HG02970 (cell line): ENCODE measurements around the gene FAM107B.

ENCODE experiments used
- ATAC-seq: cut with Tn5 transposase; IDR thresholded peaks from one replicate; pipeline ENCODE4 v1.9.1; 2021; ENCODE audit warnings: mild to moderate bottlenecking, moderate library complexity, moderate number of reproducible peaks; ENCODE audit not compliant: unreplicated experiment, low FRiP score

The FAM107B gene

GRCh38 chr10:14523286-14523685 lies 251.4 kb downstream of the FAM107B start:
- no peak for ATAC-seq

DNA sequence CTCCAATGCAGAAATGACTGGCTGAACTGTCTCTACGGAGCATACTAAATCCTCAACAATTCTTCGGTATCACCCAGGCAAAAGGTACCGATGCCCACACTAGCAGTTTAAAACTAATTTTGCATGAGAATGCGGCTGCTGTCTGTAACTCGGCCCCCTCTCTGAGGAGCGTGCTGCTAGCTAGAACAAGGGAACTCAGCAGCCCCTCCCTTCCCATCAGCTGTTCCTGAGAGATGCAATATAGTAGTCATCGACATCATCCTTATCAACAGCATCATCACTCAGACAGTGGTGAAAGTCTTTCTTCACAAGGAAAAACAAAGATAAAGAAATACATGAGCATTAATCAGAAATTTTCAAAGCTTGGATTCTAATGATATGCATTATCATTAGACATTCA lies 254.9 kb downstream of the FAM107B start:
- ATAC-seq, result no peak

DNA sequence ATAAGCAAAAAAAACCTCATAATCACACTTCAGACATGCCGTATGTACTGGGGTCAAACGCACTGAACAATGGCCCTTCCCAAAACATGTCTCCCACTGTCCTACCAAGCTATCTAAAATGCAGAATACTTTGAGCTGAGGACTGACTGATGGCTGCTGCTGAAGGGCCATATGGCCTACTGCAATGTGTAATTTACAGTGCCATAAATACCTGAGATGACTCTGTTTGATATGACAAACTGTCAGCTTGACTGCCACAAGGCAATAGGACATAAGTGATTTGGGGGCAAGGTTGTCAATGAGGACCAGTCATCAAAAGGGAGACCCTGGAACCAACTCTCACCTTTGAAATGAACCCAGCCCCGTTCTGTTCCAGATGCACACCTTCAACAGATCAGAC lies 256.5 kb downstream of the FAM107B start:
- ATAC-seq, result no peak

GRCh38 chr10:14513123-14513522 lies 261.6 kb downstream of the FAM107B start:
- ATAC-seq, result no peak

DNA sequence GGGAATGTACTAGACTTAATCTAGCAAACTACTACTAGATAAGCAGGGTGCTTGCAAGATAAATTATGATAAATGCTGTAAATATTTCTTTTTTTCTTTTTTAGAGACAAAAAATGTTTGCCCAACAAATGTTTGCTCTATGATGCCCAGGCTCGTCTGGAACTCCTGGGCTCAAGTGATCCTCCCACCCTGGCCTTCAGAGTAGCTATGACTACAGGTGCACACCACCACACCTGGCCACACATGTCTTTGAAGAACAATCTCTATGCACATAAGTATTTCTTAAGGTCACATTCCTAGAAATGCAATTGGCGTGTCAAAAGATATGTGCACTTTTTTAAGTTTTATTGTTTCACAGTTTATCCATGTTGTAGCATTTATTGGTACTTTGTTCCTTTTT lies 264.4 kb downstream of the FAM107B start:
- ATAC-seq, result no peak

GRCh38 chr10:14508725-14509124 lies 266.0 kb downstream of the FAM107B start:
- ATAC-seq, result no peak

DNA sequence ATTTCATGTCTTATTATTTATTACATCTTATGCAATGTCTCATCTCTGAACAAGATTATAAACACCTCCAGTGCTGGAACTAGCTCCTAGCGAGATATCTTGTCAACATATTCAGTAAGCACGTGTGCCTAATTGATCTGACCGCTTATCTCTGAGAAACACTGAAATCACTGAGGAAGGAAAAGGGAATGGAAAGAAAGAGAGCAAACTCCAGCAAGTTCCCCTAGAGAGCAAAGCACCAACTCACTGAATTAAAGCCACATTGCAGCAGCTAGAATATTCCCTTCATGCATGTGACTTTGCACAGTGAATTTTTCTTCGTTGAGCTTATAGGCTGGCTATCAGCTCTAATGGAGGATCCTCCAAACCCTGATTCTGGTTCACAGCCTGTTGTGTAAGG lies 266.9 kb downstream of the FAM107B start:
- no peak for ATAC-seq

GRCh38 chr10:14507176-14507575 lies 267.5 kb downstream of the FAM107B start:
- no peak for ATAC-seq

GRCh38 chr10:14502431-14502830 lies 272.3 kb downstream of the FAM107B start:
- ATAC-seq, result no peak

- ATAC-seq, result no peak
These were observed 274.4 kb downstream of the FAM107B start for GRCh38 chr10:14500172-14500765.

DNA sequence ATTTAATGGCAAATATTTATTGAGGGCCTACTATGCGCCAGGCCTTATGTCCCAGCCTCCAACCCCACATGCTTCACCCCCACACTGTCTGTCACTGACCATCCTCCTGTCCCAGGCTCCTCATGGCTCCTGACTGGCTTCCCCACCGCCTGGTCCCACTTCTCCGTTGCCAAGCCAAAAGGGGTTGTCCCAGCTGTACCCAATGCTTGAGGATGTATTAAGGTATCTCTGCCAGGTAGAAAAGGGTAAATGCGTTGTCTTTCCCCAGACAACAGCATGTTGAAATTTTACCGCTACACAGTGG lies 275.1 kb downstream of the FAM107B start:
- no peak for ATAC-seq

DNA sequence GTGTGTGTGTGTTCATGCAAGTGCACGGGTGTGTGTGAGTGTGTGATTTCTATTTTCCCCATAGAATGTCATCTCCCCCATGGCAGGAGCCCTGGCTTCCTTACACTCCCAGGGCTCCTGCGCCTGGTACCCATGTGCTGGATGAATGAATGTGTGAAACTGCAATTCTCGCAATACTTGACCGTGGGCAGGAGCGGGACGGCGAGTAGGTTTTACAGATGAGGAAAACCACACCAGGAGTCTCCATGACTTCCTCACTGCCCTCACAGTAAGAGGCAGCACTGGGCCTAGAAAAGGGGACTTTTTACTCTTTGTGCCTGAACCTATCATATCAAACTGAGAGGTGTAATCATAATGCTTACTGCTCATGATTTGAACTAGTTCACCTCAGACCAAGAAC lies 276.4 kb downstream of the FAM107B start:
- no peak for ATAC-seq

GRCh38 chr10:14491811-14492210 lies 282.9 kb downstream of the FAM107B start:
- ATAC-seq, result no peak

GRCh38 chr10:14489522-14490177 lies 285.0 kb downstream of the FAM107B start:
- no peak for ATAC-seq

DNA sequence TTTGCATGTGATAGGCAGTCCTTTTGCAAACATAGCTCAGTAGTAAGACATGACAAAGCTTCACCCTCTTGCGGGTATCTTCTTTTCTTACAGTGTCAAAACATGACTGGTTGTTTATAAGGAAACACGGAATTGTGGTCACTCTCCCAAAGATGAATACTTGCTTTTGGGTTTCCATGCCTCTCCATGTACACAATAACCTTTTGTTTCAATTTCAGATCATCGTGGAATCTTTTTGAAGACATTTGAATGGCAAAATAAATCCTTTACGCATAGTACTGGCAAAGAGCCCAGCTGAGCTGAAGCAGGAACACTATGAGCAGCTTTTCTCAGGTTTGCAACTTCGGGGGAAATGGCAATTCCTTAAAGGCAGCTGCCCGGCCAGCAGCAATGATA lies 287.2 kb downstream of the FAM107B start:
- ATAC-seq, result no peak

- ATAC-seq, result no peak
These were observed 287.8 kb downstream of the FAM107B start for GRCh38 chr10:14486777-14487487.

DNA sequence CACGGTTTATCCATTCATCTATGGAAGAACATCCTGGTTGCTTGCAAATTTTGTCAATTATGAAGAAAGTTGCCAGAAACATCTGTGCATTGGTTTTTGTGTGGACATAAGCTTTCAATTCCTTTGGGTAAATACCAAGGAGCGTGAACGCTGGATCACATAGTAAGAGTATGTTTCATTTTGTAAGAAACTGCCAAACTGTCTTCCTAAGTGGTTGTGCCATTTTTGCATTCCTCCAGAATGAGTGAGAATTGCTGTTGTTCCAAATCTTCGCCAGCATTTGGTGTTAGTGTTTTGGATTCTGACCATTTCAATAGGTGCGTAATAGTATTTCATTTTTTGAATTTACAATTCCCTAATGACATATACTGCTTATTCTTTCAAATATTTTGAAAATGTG lies 288.7 kb downstream of the FAM107B start:
- ATAC-seq, result no peak

- no peak for ATAC-seq
These were observed 291.3 kb downstream of the FAM107B start for GRCh38 chr10:14483417-14483816.

GRCh38 chr10:14481752-14482151 lies 292.9 kb downstream of the FAM107B start:
- ATAC-seq, result no peak

DNA sequence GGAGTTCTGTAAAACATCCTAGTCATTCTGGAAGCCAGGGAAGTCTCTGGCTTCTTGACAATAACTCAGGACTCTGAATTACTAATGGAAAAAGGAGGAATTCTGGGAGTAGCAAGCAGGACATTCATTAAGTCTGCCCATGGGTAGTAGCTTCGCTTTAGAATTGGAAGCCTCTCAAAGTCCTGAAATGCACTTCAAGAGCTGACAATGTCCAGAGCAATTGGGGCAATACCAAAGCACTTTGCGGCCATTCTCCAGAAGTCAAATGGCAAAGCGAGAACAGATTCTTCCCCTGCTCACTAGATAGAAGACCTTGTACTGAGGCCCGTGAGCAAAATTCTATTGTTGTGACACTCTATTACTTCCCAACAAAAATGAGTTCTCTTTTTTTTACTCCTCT lies 293.7 kb downstream of the FAM107B start:
- no peak for ATAC-seq

DNA sequence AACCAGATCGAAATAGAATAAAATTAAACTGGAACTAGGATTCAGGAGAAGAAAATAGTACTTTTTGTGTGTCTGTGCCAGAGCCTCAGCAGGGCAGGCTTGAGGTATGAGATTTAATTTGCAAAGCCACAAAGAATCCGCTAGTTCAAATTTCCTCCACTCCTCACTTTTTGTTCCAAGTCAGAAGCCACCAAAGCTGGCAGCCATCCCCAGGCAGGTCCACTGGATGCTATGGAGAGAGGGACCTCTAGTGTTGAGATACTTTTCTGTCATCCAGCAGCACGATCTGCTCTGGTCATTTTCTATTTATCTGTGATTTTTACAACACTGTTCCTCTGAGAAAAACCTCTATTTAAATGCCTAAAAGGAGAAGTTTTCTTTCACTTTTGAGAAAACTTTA lies 296.1 kb downstream of the FAM107B start:
- ATAC-seq, result no peak

- no peak for ATAC-seq
These were observed 296.5 kb downstream of the FAM107B start for GRCh38 chr10:14478201-14478600.
